ENCODE measurements around the gene FAAH.

Gene FAAH

DNA sequence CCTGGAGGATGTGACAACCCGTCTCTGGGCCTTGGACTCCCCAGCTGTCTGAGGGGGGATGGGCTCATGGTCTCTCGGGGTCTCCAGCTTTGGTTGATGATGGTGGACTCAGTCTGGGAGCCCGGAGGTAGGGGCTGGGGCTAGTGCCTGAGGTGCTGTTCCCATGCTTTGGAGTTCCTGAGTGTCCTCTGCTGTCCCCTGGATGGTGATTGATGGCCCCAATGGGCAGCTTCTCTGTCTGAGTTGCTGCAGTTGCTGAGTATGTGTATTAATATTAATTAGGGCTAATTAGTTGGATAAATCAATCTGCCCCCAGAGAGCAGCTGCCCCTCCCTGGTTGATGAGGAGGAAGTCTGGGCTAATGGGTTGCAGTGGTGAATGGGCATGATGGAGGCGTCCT is 30.6 kb downstream of the FAAH start:
- TF ChIP-seq, protein P1, sequence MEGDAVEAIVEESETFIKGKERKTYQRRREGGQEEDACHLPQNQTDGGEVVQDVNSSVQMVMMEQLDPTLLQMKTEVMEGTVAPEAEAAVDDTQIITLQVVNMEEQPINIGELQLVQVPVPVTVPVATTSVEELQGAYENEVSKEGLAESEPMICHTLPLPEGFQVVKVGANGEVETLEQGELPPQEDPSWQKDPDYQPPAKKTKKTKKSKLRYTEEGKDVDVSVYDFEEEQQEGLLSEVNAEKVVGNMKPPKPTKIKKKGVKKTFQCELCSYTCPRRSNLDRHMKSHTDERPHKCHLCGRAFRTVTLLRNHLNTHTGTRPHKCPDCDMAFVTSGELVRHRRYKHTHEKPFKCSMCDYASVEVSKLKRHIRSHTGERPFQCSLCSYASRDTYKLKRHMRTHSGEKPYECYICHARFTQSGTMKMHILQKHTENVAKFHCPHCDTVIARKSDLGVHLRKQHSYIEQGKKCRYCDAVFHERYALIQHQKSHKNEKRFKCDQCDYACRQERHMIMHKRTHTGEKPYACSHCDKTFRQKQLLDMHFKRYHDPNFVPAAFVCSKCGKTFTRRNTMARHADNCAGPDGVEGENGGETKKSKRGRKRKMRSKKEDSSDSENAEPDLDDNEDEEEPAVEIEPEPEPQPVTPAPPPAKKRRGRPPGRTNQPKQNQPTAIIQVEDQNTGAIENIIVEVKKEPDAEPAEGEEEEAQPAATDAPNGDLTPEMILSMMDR (conservative IDR thresholded peaks at IDR 0.05; ENCODE audit: low read depth, low read length) = no peak
- no peak overlapping the region for H3K27ac ChIP-seq
- no peak overlapping the region for H3K9ac ChIP-seq
- no peaks in the 10 kb centered on the region for H3K27me3 ChIP-seq (ENCODE audit: insufficient read depth, low read depth)
- H3K4me1 ChIP-seq (ENCODE audit: low read depth, poor library complexity, severe bottlenecking) = no peaks in the 10 kb centered on the region
- H3K79me2 ChIP-seq (ENCODE audit: insufficient read depth, low read depth) = no peaks in the 10 kb centered on the region
- no peak overlapping the region for H3K4me3 ChIP-seq (IDR thresholded peaks at IDR 0.05; ENCODE audit: insufficient read depth, low read depth, low read length)
- no peak overlapping the region for H3K4me2 ChIP-seq
- H2AFZ ChIP-seq (ENCODE audit: low read depth) = no peak overlapping the region
- no peaks in the 10 kb centered on the region for H4K20me1 ChIP-seq (ENCODE audit: insufficient read depth)
- H3K36me3 ChIP-seq (ENCODE audit: insufficient read depth) = no peaks in the 10 kb centered on the region

DNA sequence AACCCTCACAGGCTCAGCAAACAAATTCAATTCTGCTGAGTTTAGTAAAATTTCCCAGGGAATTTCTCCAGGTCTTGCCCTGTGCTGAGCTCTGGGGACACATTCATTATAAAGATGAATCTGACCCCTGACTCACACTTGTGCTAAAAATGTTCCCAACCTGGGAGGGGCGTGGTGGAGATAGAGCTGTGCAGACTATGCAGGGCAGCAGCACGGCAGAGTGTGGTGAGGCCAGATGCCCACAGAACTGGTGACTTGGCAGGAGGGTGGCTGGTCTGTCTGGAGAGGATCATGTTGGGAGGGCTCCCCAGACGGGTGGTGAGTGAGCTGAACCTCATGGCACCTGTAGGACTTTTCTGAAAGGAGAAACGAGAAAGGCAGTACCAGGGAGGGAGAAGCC is 31.6 kb downstream of the FAAH start:
- no peaks in the 10 kb centered on the region for H3K27me3 ChIP-seq (ENCODE audit: insufficient read depth, low read depth)

DNA sequence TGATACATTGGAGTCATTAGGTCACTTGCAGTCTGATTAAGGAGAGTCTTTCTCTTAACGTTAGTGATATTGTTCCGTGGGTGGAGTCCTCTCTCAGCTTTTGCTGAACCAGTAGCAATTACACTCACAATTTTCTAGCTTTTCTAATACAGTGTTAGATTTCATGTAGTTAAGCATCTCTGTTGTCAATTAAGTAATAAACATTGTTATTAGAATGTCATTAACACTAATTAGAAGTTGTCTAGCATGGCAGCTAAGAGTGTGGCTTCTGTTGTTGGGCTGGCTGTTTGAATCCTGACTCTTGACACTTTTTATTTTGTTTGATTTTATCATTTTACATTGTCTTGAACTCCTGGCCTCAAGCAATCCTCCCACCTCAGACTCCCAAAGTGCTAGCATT is 33.4 kb downstream of the FAAH start:
- Histone ChIP-seq H3K36me3 (ENCODE audit: insufficient read depth) (no peaks in the 10 kb centered on the region), H3K4me2 (no peak overlapping the region), H3K27ac (no peak overlapping the region), H3K4me1 (ENCODE audit: low read depth, poor library complexity, severe bottlenecking) (no peaks in the 10 kb centered on the region), H3K79me2 (ENCODE audit: insufficient read depth, low read depth) (no peaks in the 10 kb centered on the region), H3K9ac (no peak overlapping the region), H2AFZ (ENCODE audit: low read depth) (no peak overlapping the region), H4K20me1 (ENCODE audit: insufficient read depth) (no peaks in the 10 kb centered on the region), H3K27me3 (ENCODE audit: insufficient read depth, low read depth) (no peaks in the 10 kb centered on the region), H3K4me3 (IDR thresholded peaks at IDR 0.05; ENCODE audit: insufficient read depth, low read depth, low read length) (no peak overlapping the region)
- TF ChIP-seq, protein P1 (conservative IDR thresholded peaks at IDR 0.05; ENCODE audit: low read depth, low read length) = no peak

More for the DNA sequence above, 31.6 kb downstream of the FAAH start:
- Histone ChIP-seq H3K4me3 (IDR thresholded peaks at IDR 0.05; ENCODE audit: insufficient read depth, low read depth, low read length) (no peak overlapping the region), H4K20me1 (ENCODE audit: insufficient read depth) (no peaks in the 10 kb centered on the region), H3K79me2 (ENCODE audit: insufficient read depth, low read depth) (no peaks in the 10 kb centered on the region), H3K36me3 (ENCODE audit: insufficient read depth) (no peaks in the 10 kb centered on the region), H3K4me2 (no peak overlapping the region), H3K4me1 (ENCODE audit: low read depth, poor library complexity, severe bottlenecking) (no peaks in the 10 kb centered on the region), H3K27ac (no peak overlapping the region), H2AFZ (ENCODE audit: low read depth) (no peak overlapping the region), H3K9ac (no peak overlapping the region)
- TF ChIP-seq, protein P1 (conservative IDR thresholded peaks at IDR 0.05; ENCODE audit: low read depth, low read length) = no peak

DNA sequence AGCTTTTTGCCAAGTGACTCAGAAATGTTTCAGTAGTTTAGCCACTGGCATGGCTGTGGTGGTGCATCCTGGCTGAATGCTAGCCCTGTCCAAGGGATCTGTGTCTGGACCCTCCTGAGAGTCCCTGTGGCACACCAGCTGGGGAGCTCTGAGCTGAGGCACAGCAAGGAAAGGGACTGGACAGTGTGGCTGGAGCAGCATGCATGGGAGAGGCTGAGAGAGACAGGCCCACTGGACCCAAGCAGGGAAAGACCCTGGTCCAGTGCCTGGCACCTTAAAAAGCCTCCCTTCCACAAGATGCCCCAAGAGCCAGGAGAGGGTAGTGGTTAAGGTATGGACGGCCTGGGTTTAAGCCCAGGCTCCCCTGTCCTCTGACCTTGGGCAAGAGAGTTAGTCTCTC is 35.3 kb downstream of the FAAH start:
- H3K36me3 ChIP-seq (ENCODE audit: insufficient read depth) = no peaks in the 10 kb centered on the region
- H4K20me1 ChIP-seq (ENCODE audit: insufficient read depth) = no peaks in the 10 kb centered on the region
- H3K9ac ChIP-seq = no peak overlapping the region
- H3K27me3 ChIP-seq (ENCODE audit: insufficient read depth, low read depth) = peaks cover 4% of the 10 kb centered on the region
- H3K4me3 ChIP-seq (IDR thresholded peaks at IDR 0.05; ENCODE audit: insufficient read depth, low read depth, low read length) = no peak overlapping the region
- no peaks in the 10 kb centered on the region for H3K79me2 ChIP-seq (ENCODE audit: insufficient read depth, low read depth)
- H2AFZ ChIP-seq (ENCODE audit: low read depth) = no peak overlapping the region
- TF ChIP-seq, protein P1 (conservative IDR thresholded peaks at IDR 0.05; ENCODE audit: low read depth, low read length) = no peak
- H3K27ac ChIP-seq = no peak overlapping the region
- no peak overlapping the region for H3K4me2 ChIP-seq
- H3K4me1 ChIP-seq (ENCODE audit: low read depth, poor library complexity, severe bottlenecking) = no peaks in the 10 kb centered on the region
